Spleen (tissue), 7 donors: ENCODE measurements around the gene CREB3.

Source experiments
- POLR2A ChIP-seq, 3 donors: fragments of 450-650 bp; IDR thresholded peaks; one replicate each; pipeline ENCODE4 v1.5.1; 2017; ENCODE audit warnings: antibody characterized with exemption in 3 of 3, mild to moderate bottlenecking in 1 of 3
- TF ChIP-seq, protein P1 (sequence below), 11 experiments: fragments of 200-600 bp in 7 of 11; fragments of 450-650 bp in 4 of 11; sonication (generic) in 4 of 11; IDR thresholded peaks in 8 of 11; conservative IDR thresholded peaks in 3 of 11; 1 replicate in 7 of 11; 2 replicates in 4 of 11; pipeline versions ENCODE4 v1.4.0 to v1.8.0; 2016 to 2021; ENCODE audit warnings: antibody characterized with exemption in 11 of 11, inconsistent platforms in 4 of 11, mild to moderate bottlenecking in 1 of 11
- donor health status: DM: no; HTN: no; CAD: no; lungs with moderate emphysema.
- donor health status: DM: no; HTN: no; CAD: no.
- donor health status: DM: no; HTN: no; CAD: no.

DNA sequence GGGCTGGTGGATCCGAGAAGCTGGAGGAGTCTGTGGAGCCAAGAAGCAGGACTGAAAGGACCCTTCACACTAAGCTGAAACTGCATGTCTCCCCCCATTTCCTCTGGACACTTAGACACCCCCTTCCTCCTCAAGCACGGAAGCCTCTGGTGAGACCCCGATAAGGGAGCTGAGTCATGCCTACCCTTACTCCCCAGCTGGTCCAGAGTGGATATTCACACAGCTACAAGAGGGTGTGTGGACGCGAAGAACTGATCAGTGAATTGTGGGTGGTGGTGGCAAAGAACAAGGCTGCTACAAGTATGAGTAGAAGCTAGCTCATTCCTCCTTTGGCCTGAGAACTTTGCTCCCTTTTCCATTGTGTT lies 4.8 kb upstream of the CREB3 start:
- TF ChIP-seq, protein P1, sequence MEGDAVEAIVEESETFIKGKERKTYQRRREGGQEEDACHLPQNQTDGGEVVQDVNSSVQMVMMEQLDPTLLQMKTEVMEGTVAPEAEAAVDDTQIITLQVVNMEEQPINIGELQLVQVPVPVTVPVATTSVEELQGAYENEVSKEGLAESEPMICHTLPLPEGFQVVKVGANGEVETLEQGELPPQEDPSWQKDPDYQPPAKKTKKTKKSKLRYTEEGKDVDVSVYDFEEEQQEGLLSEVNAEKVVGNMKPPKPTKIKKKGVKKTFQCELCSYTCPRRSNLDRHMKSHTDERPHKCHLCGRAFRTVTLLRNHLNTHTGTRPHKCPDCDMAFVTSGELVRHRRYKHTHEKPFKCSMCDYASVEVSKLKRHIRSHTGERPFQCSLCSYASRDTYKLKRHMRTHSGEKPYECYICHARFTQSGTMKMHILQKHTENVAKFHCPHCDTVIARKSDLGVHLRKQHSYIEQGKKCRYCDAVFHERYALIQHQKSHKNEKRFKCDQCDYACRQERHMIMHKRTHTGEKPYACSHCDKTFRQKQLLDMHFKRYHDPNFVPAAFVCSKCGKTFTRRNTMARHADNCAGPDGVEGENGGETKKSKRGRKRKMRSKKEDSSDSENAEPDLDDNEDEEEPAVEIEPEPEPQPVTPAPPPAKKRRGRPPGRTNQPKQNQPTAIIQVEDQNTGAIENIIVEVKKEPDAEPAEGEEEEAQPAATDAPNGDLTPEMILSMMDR (IDR thresholded peaks at IDR 0.05 in 8 of 11, conservative IDR thresholded peaks at IDR 0.05 in 3 of 11), result no peak
- no peak for TF ChIP-seq POLR2A (IDR thresholded peaks at IDR 0.05)
